Measurements from ENCODE around the gene BORCS8.

Gene BORCS8

DNA sequence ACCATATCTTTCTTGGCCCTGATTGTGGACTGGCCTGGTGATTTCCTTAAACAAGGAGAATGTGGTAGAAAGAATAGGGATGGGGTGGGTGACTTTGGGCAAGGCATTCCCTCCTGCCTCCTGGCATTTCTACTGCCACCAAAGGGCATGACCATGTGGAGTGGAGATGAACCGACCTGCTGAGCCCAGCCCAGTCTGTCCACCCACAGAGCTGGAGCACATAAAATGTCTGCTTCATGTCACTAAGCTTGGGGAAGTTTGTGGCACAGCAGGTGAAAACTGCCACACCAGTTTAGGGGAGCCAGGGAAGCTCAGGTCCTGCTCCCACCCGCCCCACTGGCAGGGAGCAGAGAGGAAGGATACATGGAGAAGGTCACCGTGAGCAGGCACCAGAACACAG lies 60.0 kb downstream of the BORCS8 start:
- no peak overlapping the region for H3K27ac ChIP-seq
- H3K36me3 ChIP-seq (replicated peaks) = no peaks in the 10 kb centered on the region
- DNase-seq = no peak
- no peak for TF ChIP-seq CTCF (IDR thresholded peaks at IDR 0.05; ENCODE audit: low read depth, low read length, missing control alignments)
- H3K4me3 ChIP-seq (ENCODE audit: low read depth, low read length) = no peak overlapping the region
- no peaks in the 10 kb centered on the region for H3K27me3 ChIP-seq (replicated peaks)
- in situ Hi-C loops (cut with HindIII; ENCODE audit: low pct_ligation_motif_present, low sequenced_read_pairs) = no loop called here

Measured in brain microvascular endothelial cell (primary cell).